A673 (cell line): ENCODE data around the gene GATA1. TPM values are rescaled to one million over a fixed set of nuclear protein-coding genes. Genes with fewer than 3 reads are reported as not detected.

Experiments used
- BruUV-seq: library from RNA; stranded (reverse); fragments of 400-500 nt; replicated peaks from 2 replicates; lab custom pipeline; 2021; lab: Mats Ljungman, UMichigan
- CTCF ChIA-PET: fragments of 300-600 bp; sonication (Branson Sonifier 250); formaldehyde crosslinking; loops from one replicate; lab custom pipeline; 2022; ENCODE audit warnings: antibody characterized with exemption; lab: Charles Lee
- POLR2A ChIA-PET: fragments of 300-600 bp; sonication (Branson Sonifier 250); formaldehyde crosslinking; loops from one replicate; lab custom pipeline; 2022; ENCODE audit warnings: antibody characterized with exemption; ENCODE audit not compliant: low non-redundant PET; lab: Charles Lee
- DNase-seq: peaks from one replicate; pipeline ENCODE4 v3.0.0-alpha.2; 2015; ENCODE audit warnings: low spot score
- H3K27ac ChIP-seq: fragments of 200-600 bp; sonication (generic); 2 replicates; pipeline ENCODE4 v1.5.1; 2016; ENCODE audit warnings: mixed run types, low read depth, mild to moderate bottlenecking, mixed read lengths, antibody characterized with exemption, low read length; ENCODE audit not compliant: poor library complexity, severe bottlenecking
- H3K27me3 ChIP-seq: fragments of 200-600 bp; sonication (generic); replicated peaks from 2 replicates; pipeline ENCODE4 v1.6.1; 2017; ENCODE audit warnings: mixed run types, low read depth, mild to moderate bottlenecking, mixed read lengths, antibody characterized with exemption, low read length; ENCODE audit not compliant: insufficient read depth, poor library complexity
- H3K36me3 ChIP-seq: fragments of 200-600 bp; sonication (generic); 2 replicates; pipeline ENCODE4 v1.6.1; 2016; ENCODE audit warnings: mixed run types, mild to moderate bottlenecking, mixed read lengths, antibody characterized with exemption, low read length; ENCODE audit not compliant: insufficient read depth, poor library complexity, severe bottlenecking
- H3K4me1 ChIP-seq: fragments of 200-600 bp; sonication (generic); 2 replicates; pipeline ENCODE4 v1.6.1; 2017; ENCODE audit warnings: mixed run types, mild to moderate bottlenecking, mixed read lengths, antibody characterized with exemption, low read length; ENCODE audit not compliant: insufficient read depth, poor library complexity, severe bottlenecking
- H3K4me3 ChIP-seq: fragments of 200-600 bp; sonication (generic); 2 replicates; pipeline ENCODE4 v1.5.1; 2016; ENCODE audit warnings: low read depth, mixed run types, mild to moderate bottlenecking, mixed read lengths, low read length; ENCODE audit not compliant: poor library complexity, severe bottlenecking
- H3K9me3 ChIP-seq: fragments of 200-600 bp; sonication (generic); 2 replicates; pipeline ENCODE4 v1.6.1; 2016; ENCODE audit warnings: mixed run types, low read depth, mild to moderate bottlenecking, mixed read lengths, antibody characterized with exemption, low read length; ENCODE audit not compliant: poor library complexity, severe bottlenecking
- EZH2 ChIP-seq: fragments of 200-600 bp; sonication (generic); IDR thresholded peaks from 2 replicates; pipeline ENCODE4 v1.6.1; 2017; ENCODE audit warnings: borderline replicate concordance, low read depth, mild to moderate bottlenecking, mixed read lengths, antibody characterized with exemption, low read length; ENCODE audit not compliant: poor library complexity, severe bottlenecking
- intact Hi-C: fragments of 100-400 bp; cut with micrococcal nuclease; formaldehyde crosslinking; loops from one replicate; pipeline ENCODE4 v1.10.0; 2022; ENCODE audit not compliant: unreplicated experiment
- total RNA-seq: library from RNA; stranded (reverse); gene quantifications from 2 replicates; pipeline ENCODE4 v1.2.3, GENCODE V29; 2021
- TF ChIP-seq, protein P1 (sequence below): fragments of 300-800, 200-600 bp; sonication (generic); conservative IDR thresholded peaks from 2 replicates; pipeline ENCODE4 v1.5.1; 2017; ENCODE audit warnings: low read depth, mild to moderate bottlenecking, antibody characterized with exemption, low read length, moderate library complexity, mixed read lengths

Gene GATA1
- total RNA-seq, 1 experiment from 2014 or later = not detected

DNA sequence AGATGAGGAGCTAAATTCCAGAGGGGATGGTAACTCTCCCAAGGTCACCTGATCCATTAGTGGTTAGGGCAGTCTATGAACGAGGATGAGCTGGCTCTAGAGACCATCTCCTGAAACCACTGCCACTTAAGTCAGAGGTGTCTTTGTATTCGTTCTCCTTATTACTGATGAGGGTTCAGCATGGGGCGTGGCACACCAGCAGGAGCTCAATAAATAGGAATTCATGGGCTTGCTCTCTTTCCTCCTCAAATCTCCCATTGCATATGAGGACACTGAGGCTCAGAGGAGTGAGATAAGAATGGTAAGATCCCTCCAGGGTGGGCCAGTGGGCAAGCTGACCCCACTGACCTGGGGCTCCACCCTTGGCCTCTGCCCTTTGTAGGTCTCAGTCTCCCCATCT, 1.7 kb upstream of the GATA1 start:
- ChIA-PET CTCF (no interaction called here), POLR2A (no interaction called here)
- intact Hi-C loops = no loop called here
- no peaks in the 10 kb centered on the region for H3K36me3 ChIP-seq
- H3K4me3 ChIP-seq = no peak overlapping the region
- H3K9me3 ChIP-seq = no peaks in the 10 kb centered on the region
- H3K27ac ChIP-seq = no peak overlapping the region
- no peak for DNase-seq
- H3K4me1 ChIP-seq = no peaks in the 10 kb centered on the region
- no peaks in the 10 kb centered on the region for H3K27me3 ChIP-seq
- TF ChIP-seq EZH2 = no peak
- TF ChIP-seq, protein P1, sequence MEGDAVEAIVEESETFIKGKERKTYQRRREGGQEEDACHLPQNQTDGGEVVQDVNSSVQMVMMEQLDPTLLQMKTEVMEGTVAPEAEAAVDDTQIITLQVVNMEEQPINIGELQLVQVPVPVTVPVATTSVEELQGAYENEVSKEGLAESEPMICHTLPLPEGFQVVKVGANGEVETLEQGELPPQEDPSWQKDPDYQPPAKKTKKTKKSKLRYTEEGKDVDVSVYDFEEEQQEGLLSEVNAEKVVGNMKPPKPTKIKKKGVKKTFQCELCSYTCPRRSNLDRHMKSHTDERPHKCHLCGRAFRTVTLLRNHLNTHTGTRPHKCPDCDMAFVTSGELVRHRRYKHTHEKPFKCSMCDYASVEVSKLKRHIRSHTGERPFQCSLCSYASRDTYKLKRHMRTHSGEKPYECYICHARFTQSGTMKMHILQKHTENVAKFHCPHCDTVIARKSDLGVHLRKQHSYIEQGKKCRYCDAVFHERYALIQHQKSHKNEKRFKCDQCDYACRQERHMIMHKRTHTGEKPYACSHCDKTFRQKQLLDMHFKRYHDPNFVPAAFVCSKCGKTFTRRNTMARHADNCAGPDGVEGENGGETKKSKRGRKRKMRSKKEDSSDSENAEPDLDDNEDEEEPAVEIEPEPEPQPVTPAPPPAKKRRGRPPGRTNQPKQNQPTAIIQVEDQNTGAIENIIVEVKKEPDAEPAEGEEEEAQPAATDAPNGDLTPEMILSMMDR = no peak
- no TSS peak for BruUV-seq

DNA sequence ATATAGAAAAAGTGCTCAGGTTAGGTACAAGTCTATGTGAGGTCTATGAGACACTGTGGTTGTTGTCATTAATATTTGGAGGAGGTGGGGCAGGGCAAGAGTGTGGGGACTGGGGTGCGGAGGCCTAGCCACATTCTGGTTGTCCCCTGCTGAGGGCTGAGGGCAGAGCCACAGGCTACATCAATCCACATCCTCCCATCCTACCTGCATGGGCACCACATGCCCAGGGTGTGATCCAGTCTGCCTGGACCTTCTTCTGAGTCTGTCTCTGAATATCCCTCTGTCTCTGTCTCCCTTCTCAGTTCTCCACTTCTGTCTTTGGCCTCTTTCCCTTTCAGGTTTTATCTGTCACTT, 1.2 kb upstream of the GATA1 start:
- DNase-seq = no peak
- Histone ChIP-seq H3K4me1 (no peaks in the 10 kb centered on the region), H3K9me3 (no peaks in the 10 kb centered on the region), H3K4me3 (no peak overlapping the region), H3K27ac (no peak overlapping the region), H3K36me3 (no peaks in the 10 kb centered on the region), H3K27me3 (no peaks in the 10 kb centered on the region)
- ChIA-PET CTCF (no interaction called here), POLR2A (no interaction called here)
- BruUV-seq = no TSS peak
- TF ChIP-seq, protein P1 = no peak
- no peak for TF ChIP-seq EZH2
- intact Hi-C loops = no loop called here

DNA sequence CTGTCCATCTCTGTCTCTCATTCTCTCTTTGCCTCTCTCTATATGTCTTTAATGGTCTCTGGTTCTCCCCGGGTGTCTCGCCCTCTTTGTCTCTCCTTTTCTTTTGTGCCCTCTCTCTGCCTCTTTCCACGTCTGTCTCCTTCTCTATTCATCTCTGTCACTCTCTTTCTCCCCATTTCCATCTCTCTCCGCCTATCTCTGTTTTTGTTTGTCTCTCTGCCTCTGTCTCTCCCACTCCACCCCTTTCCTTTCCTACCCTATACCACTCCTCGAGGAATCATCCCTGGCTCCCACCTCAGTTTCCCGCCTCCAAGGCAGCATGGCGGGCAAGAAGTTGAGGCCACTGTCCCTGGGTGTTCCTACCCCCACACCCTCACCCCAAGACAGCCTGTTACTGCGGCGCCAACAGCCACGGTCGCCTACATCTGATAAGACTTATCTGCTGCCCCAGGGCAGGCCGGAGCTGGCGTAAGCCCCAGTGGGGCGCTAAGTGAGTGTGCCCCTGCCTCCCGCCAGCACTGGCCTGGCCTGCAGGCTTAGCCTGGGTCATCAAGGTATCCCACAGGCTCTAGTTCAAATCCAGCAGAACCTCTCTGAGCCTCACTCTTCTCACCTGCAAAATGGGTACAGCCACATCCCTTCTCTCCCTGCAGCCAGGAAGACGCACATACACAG, 713 bp upstream of the GATA1 start:
- ChIA-PET POLR2A (no interaction called here), CTCF (no interaction called here)
- H3K9me3 ChIP-seq = no peaks in the 10 kb centered on the region
- BruUV-seq = no TSS peak
- H3K4me1 ChIP-seq = no peaks in the 10 kb centered on the region
- no peaks in the 10 kb centered on the region for H3K27me3 ChIP-seq
- no peak overlapping the region for H3K4me3 ChIP-seq
- DNase-seq = no peak
- TF ChIP-seq, protein P1 = no peak
- TF ChIP-seq EZH2 = no peak
- intact Hi-C loops = no loop called here
- no peak overlapping the region for H3K27ac ChIP-seq
- H3K36me3 ChIP-seq = no peaks in the 10 kb centered on the region
